Ovary (tissue), 3 donors: ENCODE measurements around the gene C1orf21.

Experiments
- EP300 ChIP-seq: sonication (generic); formaldehyde crosslinking; IDR thresholded peaks from one replicate; pipeline ENCODE4 v1.6.1; 2017; ENCODE audit warnings: antibody characterized with exemption
- TF ChIP-seq, protein P1 (sequence below), 3 donors: fragments of 450-650 bp in 2 of 3; fragments of 200-600 bp in 1 of 3; IDR thresholded peaks; one replicate each; pipeline versions ENCODE4 v1.5.1 to v1.8.0; 2016 to 2022; ENCODE audit warnings: antibody characterized with exemption in 3 of 3, mild to moderate bottlenecking in 1 of 3
- donor health status: DM: no; HTN: no; CAD: no.

DNA sequence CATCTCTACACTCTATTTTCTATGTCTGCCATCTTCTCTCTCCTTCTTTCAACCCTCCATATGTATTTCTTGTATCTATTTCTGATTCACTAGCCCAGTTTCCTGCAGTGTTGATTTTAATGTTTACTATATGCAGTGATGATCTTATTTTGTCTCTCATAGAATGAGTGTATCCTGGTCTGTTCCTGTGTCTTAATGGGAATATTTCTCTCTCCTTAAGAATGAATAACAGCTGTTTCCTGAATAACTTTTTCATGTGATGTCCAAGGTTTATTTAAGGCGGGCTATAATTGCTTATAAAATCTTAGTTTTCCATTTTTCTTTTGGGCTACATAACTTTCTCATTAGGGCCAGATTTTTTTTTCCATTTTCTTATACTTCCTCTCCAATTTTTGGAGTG is 144.5 kb downstream of the C1orf21 start:
- TF ChIP-seq, protein P1, sequence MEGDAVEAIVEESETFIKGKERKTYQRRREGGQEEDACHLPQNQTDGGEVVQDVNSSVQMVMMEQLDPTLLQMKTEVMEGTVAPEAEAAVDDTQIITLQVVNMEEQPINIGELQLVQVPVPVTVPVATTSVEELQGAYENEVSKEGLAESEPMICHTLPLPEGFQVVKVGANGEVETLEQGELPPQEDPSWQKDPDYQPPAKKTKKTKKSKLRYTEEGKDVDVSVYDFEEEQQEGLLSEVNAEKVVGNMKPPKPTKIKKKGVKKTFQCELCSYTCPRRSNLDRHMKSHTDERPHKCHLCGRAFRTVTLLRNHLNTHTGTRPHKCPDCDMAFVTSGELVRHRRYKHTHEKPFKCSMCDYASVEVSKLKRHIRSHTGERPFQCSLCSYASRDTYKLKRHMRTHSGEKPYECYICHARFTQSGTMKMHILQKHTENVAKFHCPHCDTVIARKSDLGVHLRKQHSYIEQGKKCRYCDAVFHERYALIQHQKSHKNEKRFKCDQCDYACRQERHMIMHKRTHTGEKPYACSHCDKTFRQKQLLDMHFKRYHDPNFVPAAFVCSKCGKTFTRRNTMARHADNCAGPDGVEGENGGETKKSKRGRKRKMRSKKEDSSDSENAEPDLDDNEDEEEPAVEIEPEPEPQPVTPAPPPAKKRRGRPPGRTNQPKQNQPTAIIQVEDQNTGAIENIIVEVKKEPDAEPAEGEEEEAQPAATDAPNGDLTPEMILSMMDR (IDR thresholded peaks at IDR 0.05) = no peak
- no peak for TF ChIP-seq EP300
